ENCODE results near the gene EXD3. TPM values are rescaled to one million over a fixed set of nuclear protein-coding genes. Genes with fewer than 3 reads are reported as not detected.
A peak's percentile ranks its signal among the peaks of the same experiment; 100 is the strongest.

Gene EXD3
- total RNA-seq, 1 experiment from 2014 or later, result 15.3 TPM

- no peak overlapping the region for H3K27ac Mint-ChIP-seq
- Histone ChIP-seq H3K23ac (ENCODE audit: insufficient read length, low read depth, low read length) (no peak overlapping the region), H3K56ac (ENCODE audit: insufficient read length, low read depth, low read length) (no peak overlapping the region), H3K79me1 (ENCODE audit: insufficient read depth, low read depth, low read length, poor library complexity, severe bottlenecking) (no peaks in the 10 kb centered on the region), H2BK12ac (ENCODE audit: insufficient read length, low read depth, low read length) (no peak overlapping the region), H3K4ac (ENCODE audit: low read depth, low read length) (no peak overlapping the region), H3K9me3 (ENCODE audit: control insufficient read depth, low read depth, low read length) (no peaks in the 10 kb centered on the region), H3K18ac (ENCODE audit: insufficient read length, low read depth, low read length) (no peak overlapping the region), H2BK5ac (ENCODE audit: insufficient read length, low read length) (no peak overlapping the region), H4K91ac (ENCODE audit: insufficient read length, low read depth, low read length) (no peak overlapping the region), H4K20me1 (ENCODE audit: control insufficient read depth, insufficient read depth, insufficient read length) (no peaks in the 10 kb centered on the region), H3K27me3 (ENCODE audit: insufficient read depth, low read length) (no peaks in the 10 kb centered on the region), H3K4me2 (ENCODE audit: insufficient read depth, insufficient read length, low read length) (no peak overlapping the region), H3K23me2 (ENCODE audit: insufficient read length, low read depth, low read length, poor library complexity, severe bottlenecking) (no peaks in the 10 kb centered on the region), H3K14ac (ENCODE audit: insufficient read depth, low read length) (no peak overlapping the region), H3T11ph (ENCODE audit: low read length) (no peak overlapping the region), H2BK120ac (ENCODE audit: low read depth, low read length, poor library complexity, severe bottlenecking) (no peak overlapping the region), H4K8ac (replicated peaks; ENCODE audit: insufficient read length, low read depth, low read length) (no peak overlapping the region), H4K5ac (ENCODE audit: insufficient read length, low read depth, low read length) (no peak overlapping the region), H2AFZ (ENCODE audit: low read length) (no peak overlapping the region), H3K4me1 (ENCODE audit: insufficient read depth, low read length) (no peaks in the 10 kb centered on the region), H2BK20ac (ENCODE audit: low read depth, low read length, poor library complexity, severe bottlenecking) (no peak overlapping the region), H3K27ac (ENCODE audit: insufficient read length, low read depth, low read length) (no peak overlapping the region), H2BK15ac (ENCODE audit: low read depth, low read length) (no peak overlapping the region), H2AK5ac (ENCODE audit: insufficient read length, low read length) (no peak overlapping the region), H3K9ac (ENCODE audit: extremely low read depth, insufficient read length, low read length) (no peak overlapping the region), H3K79me2 (ENCODE audit: insufficient read depth, low read length) (no peaks in the 10 kb centered on the region)
- H3K27me3 Mint-ChIP-seq (ENCODE audit: low read depth), result peaks cover 28% of the 10 kb centered on the region
- peak; percentile 35 for DNase-seq
- WGBS (ENCODE audit: extremely low coverage, insufficient read length, low lambda C conversion rate), result no CpG with 5 or more reads among the region's 37 CpGs
- no peaks in the 10 kb centered on the region for H3K4me1 Mint-ChIP-seq
- H3K9me3 Mint-ChIP-seq, result peaks cover 5 to 6% of the 10 kb centered on the region in 2 experiments; a peak in 3 of 5 replicates
- H3K4me3 Mint-ChIP-seq, result no peak overlapping the region
- peaks cover 0 to 6% (median 0%) of the 10 kb centered on the region in 3 experiments; a peak in 1 of 7 replicates for H3K36me3 Mint-ChIP-seq (ENCODE audit: insufficient read depth in 1 of 3, low read depth in 3 of 3)
- TF ChIP-seq CTCF (conservative IDR thresholded peaks at IDR 0.05), result no peak
Measured at GRCh38 chr9:137374131-137374845, 48.7 kb downstream of the EXD3 start.
